Right lobe of liver (tissue), 6 donors: ENCODE measurements around the gene SEM1. TPM values are rescaled to one million over a fixed set of nuclear protein-coding genes. Genes with fewer than 3 reads are reported as not detected.
"Not testable (repeated sequence)": the region's sequence is repeated elsewhere in the genome, so short reads cannot be mapped to it uniquely, and the experiment has no call there.

Experiments
- ATAC-seq, 4 donors: fragments of 200-7000 bp; cut with Tn5 transposase; one replicate each; pipeline ENCODE4 v1.9.1; 2020; ENCODE audit warnings: mild to moderate bottlenecking in 4 of 4, moderate library complexity in 4 of 4
- DNase-seq, 3 donors: peaks; one replicate each; pipeline ENCODE4 v3.0.0-alpha.2; 2020
- H3K27ac ChIP-seq, 3 donors: fragments of 200-600 bp; one replicate each; pipeline ENCODE4 v1.8.0; 2022
- H3K27me3 ChIP-seq, 2 donors: fragments of 200-600 bp; one replicate each; pipeline ENCODE4 v1.8.0; 2022
- H3K36me3 ChIP-seq, 4 donors: fragments of 200-600 bp; sonication (generic) in 1 of 4; one replicate each; pipeline versions ENCODE4 v1.5.1 to v1.8.0; 2017 to 2022; ENCODE audit warnings: control low read depth in 1 of 4
- H3K4me1 ChIP-seq, 4 donors: fragments of 200-600 bp; sonication (generic) in 1 of 4; one replicate each; pipeline versions ENCODE4 v1.5.1 to v1.8.0; 2017 to 2022; ENCODE audit warnings: control low read depth in 1 of 4
- H3K4me3 ChIP-seq, 3 donors: fragments of 200-600 bp; one replicate each; pipeline ENCODE4 v1.8.0; 2022
- H3K9me3 ChIP-seq, 4 donors: fragments of 200-600 bp; sonication (generic) in 1 of 4; one replicate each; pipeline versions ENCODE4 v1.5.1 to v1.8.0; 2017 to 2022; ENCODE audit warnings: control low read depth in 1 of 4
- POLR2A ChIP-seq: fragments of 450-650 bp; IDR thresholded peaks from one replicate; pipeline ENCODE4 v1.6.1; 2017; ENCODE audit warnings: antibody characterized with exemption, mild to moderate bottlenecking
- WGBS: methylation state at CpG from one replicate; pipeline ENCODE4 v1.1.6; 2018; ENCODE audit warnings: low coverage, low lambda C conversion rate; ENCODE audit not compliant: insufficient coverage; ENCODE audit errors: missing lambda C conversion rate; 5-methylcytosine and 5-hydroxymethylcytosine counted together
- intact Hi-C, 2 donors: fragments of 100-400 bp; cut with DNase I; formaldehyde crosslinking; loops; one replicate each; pipeline versions ENCODE4 v1.11.2 to v1.14.1; 2022
- long read RNA-seq: library from polyadenylated mRNA; unstranded; transcript quantifications from one replicate; pipeline ENCODE4 v2.0.0, GENCODE V29; 2019
- total RNA-seq, 6 experiments: library from RNA; depleted of rRNA in 2 of 6; stranded (reverse); fragments of >200 nt in 2 of 6; fragmentation: NEBNext Ultra II Directional in 3 of 6; extraction: Animal tissue kit (Norgen Biotek cat#: 25700) in 3 of 6; gene quantifications; one replicate each; pipeline versions ENCODE4 v1.1.0 to v1.2.4, GENCODE V29; 2016 to 2023
- TF ChIP-seq, protein P1 (sequence below), 4 donors: fragments of 200-600 bp in 3 of 4; fragments of 450-650 bp in 1 of 4; IDR thresholded peaks; one replicate each; pipeline versions ENCODE4 v1.5.1 to v1.8.0; 2016 to 2022; ENCODE audit warnings: antibody characterized with exemption in 4 of 4, mild to moderate bottlenecking in 2 of 4
- donor health status: DM: no; HTN: yes; CAD: no.
- donor health status: DM: no; HTN: no; CAD: no.
- donor health status: DM: no; HTN: no; CAD: no.
- donor health status: DM: no; HTN: yes; CAD: no.
- donor health status: DM: no; HTN: yes; CAD: no.

SEM1 gene
- 10 to 100 TPM; 13.7 to 36.8 (median 23.5) TPM for total RNA-seq
- long read RNA-seq, transcript SEM1-201 (3 exons, 1,314 nt): major isoform, 83 of 87 reads
- long read RNA-seq, partial matches to known transcripts: 0 of 87 reads
- long read RNA-seq, other reads (novel, unspliced or antisense): 4 of 87 reads

DNA sequence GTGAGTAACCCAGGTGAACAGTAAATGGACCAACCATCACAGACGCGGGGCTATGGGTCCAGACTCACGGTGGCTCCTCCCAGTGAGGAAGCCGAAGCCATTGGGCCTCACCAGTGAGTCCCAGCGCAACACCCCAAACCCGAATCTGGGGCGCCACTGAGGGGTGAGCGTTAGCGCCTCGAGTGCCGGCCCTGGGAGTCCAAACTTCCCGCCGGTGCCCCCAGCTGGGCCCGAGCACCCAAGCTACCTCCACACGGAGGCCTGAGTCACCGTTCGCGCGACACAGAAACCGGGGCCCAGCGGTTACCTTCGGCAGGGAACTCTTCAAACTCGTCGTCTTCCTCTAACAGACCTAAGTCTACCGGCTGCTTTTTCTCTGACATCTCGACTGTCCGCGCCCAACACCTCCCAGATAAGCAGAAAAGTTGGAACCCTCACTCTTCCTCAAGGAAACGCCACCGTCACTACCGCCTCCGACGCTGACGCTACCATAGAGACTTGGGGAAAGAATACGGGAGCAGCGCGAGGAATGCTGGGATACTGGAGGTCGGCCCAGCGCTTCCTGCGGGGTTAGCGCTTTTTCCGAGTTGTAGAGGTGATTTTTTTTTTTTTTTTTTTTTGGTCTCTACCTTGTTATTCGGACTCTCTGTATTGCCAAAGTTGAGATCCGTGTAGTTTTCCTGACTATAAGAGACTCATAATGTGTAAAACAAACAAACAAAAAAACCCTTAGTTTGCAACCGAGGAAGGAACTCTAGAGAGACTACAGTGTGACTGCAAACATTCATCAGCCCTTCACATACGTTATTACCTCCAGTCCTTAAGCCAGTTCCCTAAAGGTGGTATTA is at the start of gene SEM1:
SEM1 (minus strand) TSS at position 466 of the 848 bp plus-strand sequence; CDS start at position 383, 83 bp downstream.
- ATAC-seq (peak; percentile 99), DNase-seq (peak; percentile 85 to 90 (median 90))
- H3K27me3 ChIP-seq: no peaks in the 10 kb centered on the region
- H3K4me3 ChIP-seq: peak within 1 kb of the TSS; percentile 80 to 98 (median 92)
- H3K27ac ChIP-seq: peak within 1 kb of the TSS; percentile 78 to 88 (median 86)
- intact Hi-C loops: no loop called here
- TF ChIP-seq, protein P1, sequence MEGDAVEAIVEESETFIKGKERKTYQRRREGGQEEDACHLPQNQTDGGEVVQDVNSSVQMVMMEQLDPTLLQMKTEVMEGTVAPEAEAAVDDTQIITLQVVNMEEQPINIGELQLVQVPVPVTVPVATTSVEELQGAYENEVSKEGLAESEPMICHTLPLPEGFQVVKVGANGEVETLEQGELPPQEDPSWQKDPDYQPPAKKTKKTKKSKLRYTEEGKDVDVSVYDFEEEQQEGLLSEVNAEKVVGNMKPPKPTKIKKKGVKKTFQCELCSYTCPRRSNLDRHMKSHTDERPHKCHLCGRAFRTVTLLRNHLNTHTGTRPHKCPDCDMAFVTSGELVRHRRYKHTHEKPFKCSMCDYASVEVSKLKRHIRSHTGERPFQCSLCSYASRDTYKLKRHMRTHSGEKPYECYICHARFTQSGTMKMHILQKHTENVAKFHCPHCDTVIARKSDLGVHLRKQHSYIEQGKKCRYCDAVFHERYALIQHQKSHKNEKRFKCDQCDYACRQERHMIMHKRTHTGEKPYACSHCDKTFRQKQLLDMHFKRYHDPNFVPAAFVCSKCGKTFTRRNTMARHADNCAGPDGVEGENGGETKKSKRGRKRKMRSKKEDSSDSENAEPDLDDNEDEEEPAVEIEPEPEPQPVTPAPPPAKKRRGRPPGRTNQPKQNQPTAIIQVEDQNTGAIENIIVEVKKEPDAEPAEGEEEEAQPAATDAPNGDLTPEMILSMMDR (IDR thresholded peaks at IDR 0.05): no peak
- TF ChIP-seq POLR2A: peak; percentile 63
- no peaks in the 10 kb centered on the region for H3K9me3 ChIP-seq
- 0% methylated on average over 26 of the region's 46 CpGs for WGBS
- H3K4me1 ChIP-seq: peaks cover 0 to 22% (median 6%) of the 10 kb centered on the region in 4 donors
- H3K36me3 ChIP-seq: no peaks in the 10 kb centered on the region

DNA sequence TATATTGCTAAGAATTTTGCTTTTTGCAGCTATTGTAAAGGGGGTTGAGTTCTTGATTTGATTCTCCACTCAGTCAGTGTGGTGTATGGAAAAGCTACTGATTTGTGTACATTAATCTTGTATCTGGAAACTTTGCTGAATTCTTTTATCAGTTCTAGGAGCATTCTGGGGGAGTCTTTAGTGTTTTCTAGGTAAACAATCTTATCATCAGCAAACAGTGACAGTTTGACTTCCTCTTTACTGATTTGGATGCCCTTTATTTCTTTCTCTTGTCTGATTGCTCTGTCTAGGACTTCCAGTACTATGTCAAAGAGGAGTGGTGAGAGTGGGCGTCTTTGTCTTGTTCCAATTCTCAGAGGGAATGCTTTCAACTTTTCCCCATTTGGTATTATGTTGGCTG is 48.2 kb upstream of the SEM1 start:
- H3K4me3 ChIP-seq, H3K36me3 ChIP-seq, intact Hi-C loops, ATAC-seq, DNase-seq, H3K27me3 ChIP-seq, H3K9me3 ChIP-seq, H3K27ac ChIP-seq, H3K4me1 ChIP-seq: not testable (repeated sequence)
- 33% methylated on average over 1 of the region's 1 CpG for WGBS

DNA sequence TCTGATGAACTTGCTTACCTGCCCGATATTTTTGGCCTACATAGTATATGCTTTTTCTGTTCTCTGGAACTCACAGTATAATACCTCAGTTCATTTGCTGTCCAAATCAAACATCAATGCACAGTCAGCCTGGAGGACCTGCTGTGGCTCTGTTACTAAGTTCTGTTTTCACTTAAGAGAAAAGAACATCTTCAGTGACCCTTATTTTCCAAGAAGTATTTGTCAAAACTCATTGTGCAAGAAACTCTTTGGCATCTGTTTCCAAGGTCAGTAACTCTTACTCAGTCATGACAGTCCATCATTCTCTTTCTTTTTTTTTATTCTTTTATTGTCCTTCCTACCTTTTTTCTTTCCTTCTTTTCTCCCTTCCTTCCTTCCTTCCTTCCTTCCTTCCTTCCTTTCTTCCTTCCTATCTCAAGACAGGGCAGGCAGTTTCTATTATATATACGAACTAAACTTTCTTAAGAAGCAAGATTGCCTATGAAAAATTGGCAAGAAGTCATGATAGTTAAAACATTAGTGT is 37.8 kb upstream of the SEM1 start:
- Histone ChIP-seq H3K36me3 (no peaks in the 10 kb centered on the region), H3K9me3 (no peaks in the 10 kb centered on the region), H3K4me3 (no peak overlapping the region), H3K27ac (no peak overlapping the region), H3K27me3 (no peaks in the 10 kb centered on the region), H3K4me1 (no peaks in the 10 kb centered on the region)
- TF ChIP-seq POLR2A: no peak
- TF ChIP-seq, protein P1 (IDR thresholded peaks at IDR 0.05): no peak
- ATAC-seq: no peak
- 71% methylated on average over 2 of the region's 2 CpGs for WGBS
- DNase-seq: no peak
- intact Hi-C loops: no loop called here

- Histone ChIP-seq H3K4me3 (no peak overlapping the region), H3K9me3 (no peaks in the 10 kb centered on the region), H3K27me3 (no peaks in the 10 kb centered on the region), H3K27ac (no peak overlapping the region), H3K36me3 (no peaks in the 10 kb centered on the region), H3K4me1 (no peaks in the 10 kb centered on the region)
- TF ChIP-seq, protein P1 (IDR thresholded peaks at IDR 0.05): no peak
- TF ChIP-seq POLR2A: no peak
- intact Hi-C loops: no loop called here
- DNase-seq (no peak), ATAC-seq (no peak)
- 57% methylated on average over 3 of the region's 4 CpGs for WGBS
These were observed 30.5 kb upstream of the SEM1 start for GRCh38 chr7:96740130-96740529.

DNA sequence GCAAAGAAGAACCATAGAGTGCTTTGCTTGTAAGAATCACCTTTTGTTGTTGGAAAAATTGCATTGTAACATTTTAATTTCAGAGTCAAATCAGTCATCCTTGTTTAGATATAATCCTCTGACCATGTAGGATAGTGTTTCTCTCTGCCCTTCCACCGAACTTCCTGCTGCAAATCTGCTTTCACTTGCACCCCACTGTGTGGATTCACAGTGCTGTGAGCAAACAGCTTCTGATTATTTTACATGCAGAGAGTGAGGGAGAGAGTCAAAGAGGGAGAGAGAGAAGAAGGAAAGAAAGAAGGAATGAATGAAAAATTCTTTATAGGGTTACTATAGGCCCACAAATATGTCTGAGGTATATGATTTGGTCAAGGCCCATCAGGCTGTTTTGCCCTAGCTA is 30.0 kb upstream of the SEM1 start:
- Histone ChIP-seq H3K36me3 (no peaks in the 10 kb centered on the region), H3K4me3 (no peak overlapping the region), H3K27me3 (no peaks in the 10 kb centered on the region), H3K4me1 (no peaks in the 10 kb centered on the region), H3K9me3 (no peaks in the 10 kb centered on the region), H3K27ac (no peak overlapping the region)
- DNase-seq (no peak), ATAC-seq (no peak)
- TF ChIP-seq, protein P1 (IDR thresholded peaks at IDR 0.05): no peak
- no peak for TF ChIP-seq POLR2A
- WGBS: 86% methylated on average over 1 of the region's 1 CpG
- intact Hi-C loops: no loop called here
